ENCODE data around the gene PLXNA1.

PLXNA1 gene

DNA sequence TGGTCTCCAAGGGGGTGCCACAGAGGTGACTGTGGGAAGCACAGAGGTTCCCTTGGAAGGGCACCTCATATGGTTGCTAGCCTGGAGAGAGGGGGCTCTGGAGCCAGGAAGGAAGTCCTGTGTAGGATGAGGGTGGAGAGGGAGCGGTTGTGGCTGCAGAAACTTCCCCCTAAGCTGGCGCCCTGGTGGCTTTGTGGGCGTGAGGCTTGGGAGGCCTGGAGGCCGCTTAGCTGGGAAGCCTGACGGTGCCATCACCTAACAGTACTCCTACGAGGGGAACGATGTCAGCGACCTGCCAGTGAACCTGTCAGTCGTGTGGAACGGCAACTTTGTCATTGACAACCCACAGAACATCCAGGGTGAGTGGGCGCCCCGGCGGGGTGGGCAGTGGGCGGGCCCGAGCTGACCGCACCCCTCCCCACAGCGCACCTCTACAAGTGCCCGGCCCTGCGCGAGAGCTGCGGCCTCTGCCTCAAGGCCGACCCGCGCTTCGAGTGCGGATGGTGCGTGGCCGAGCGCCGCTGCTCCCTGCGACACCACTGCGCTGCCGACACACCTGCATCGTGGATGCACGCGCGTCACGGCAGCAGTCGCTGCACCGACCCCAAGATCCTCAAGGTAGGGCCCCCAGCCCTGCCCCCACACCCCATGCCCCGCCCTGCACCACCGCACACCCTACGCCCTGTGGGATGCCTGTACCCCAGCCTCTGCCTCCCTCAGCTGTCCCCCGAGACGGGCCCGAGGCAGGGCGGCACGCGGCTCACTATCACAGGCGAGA is 31.0 kb downstream of the PLXNA1 start:
- H3K4me2 ChIP-seq (ENCODE audit: low read length) = no peak overlapping the region
- no peak overlapping the region for H2AFZ ChIP-seq (ENCODE audit: low read depth, low read length)
- TF ChIP-seq EZH2phosphoT487 (IDR thresholded peaks at IDR 0.05; ENCODE audit: low read depth) = no peak
- TF ChIP-seq, protein P1, sequence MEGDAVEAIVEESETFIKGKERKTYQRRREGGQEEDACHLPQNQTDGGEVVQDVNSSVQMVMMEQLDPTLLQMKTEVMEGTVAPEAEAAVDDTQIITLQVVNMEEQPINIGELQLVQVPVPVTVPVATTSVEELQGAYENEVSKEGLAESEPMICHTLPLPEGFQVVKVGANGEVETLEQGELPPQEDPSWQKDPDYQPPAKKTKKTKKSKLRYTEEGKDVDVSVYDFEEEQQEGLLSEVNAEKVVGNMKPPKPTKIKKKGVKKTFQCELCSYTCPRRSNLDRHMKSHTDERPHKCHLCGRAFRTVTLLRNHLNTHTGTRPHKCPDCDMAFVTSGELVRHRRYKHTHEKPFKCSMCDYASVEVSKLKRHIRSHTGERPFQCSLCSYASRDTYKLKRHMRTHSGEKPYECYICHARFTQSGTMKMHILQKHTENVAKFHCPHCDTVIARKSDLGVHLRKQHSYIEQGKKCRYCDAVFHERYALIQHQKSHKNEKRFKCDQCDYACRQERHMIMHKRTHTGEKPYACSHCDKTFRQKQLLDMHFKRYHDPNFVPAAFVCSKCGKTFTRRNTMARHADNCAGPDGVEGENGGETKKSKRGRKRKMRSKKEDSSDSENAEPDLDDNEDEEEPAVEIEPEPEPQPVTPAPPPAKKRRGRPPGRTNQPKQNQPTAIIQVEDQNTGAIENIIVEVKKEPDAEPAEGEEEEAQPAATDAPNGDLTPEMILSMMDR (IDR thresholded peaks at IDR 0.05; ENCODE audit: low read depth, low read length) = no peak
- H3K9ac ChIP-seq (ENCODE audit: low read length) = no peak overlapping the region
- no peak overlapping the region for H3K4me3 ChIP-seq (ENCODE audit: low read length)
- no peaks in the 10 kb centered on the region for H3K79me2 ChIP-seq (ENCODE audit: low read length)
- peaks cover 19% of the 10 kb centered on the region for H3K4me1 ChIP-seq (ENCODE audit: low read length)
- H3K36me3 ChIP-seq (replicated peaks; ENCODE audit: low read depth, low read length) = no peaks in the 10 kb centered on the region
- no peaks in the 10 kb centered on the region for H4K20me1 ChIP-seq (ENCODE audit: insufficient read depth, low read length)
- no peaks in the 10 kb centered on the region for H3K9me3 ChIP-seq (ENCODE audit: insufficient read depth, low read length)
- no peaks in the 10 kb centered on the region for H3K27me3 ChIP-seq (ENCODE audit: low read depth, low read length)
- H3K27ac ChIP-seq (ENCODE audit: low read length) = no peak overlapping the region

DNA sequence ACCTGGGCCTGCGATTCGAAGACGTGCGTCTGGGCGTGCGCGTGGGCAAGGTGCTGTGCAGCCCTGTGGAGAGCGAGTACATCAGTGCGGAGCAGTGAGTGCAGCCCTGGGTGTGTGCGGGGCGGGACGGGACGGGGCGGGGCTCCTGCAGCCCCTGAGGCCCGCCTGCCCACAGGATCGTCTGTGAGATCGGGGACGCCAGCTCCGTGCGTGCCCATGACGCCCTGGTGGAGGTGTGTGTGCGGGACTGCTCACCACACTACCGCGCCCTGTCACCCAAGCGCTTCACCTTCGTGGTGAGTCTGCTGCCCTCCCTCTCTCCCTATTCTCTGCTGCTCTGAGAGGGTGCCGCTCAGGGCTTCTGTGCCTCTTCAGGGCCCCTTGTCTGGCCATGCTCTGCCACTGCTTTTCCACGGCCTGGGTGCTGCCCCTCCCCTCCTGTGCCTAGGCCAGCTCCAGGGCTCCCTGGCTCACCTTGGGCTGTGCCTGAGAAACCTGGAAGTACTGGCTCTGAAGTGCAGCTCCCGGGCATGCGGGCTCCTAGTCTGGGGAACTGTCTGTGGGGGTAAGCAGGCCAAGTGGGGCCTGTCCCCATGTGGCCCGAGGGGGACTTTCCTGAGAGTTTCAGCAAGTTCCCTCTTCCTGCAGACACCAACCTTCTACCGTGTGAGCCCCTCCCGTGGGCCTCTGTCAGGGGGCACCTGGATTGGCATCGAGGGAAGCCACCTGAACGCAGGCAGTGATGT is 31.8 kb downstream of the PLXNA1 start:
- TF ChIP-seq, protein P1 (IDR thresholded peaks at IDR 0.05; ENCODE audit: low read depth, low read length) = no peak
- no peak for TF ChIP-seq EZH2phosphoT487 (IDR thresholded peaks at IDR 0.05; ENCODE audit: low read depth)
- Histone ChIP-seq H3K79me2 (ENCODE audit: low read length) (no peaks in the 10 kb centered on the region), H3K4me2 (ENCODE audit: low read length) (peak overlapping the region; percentile 66), H3K4me3 (ENCODE audit: low read length) (peak overlapping the region; percentile 53), H4K20me1 (ENCODE audit: insufficient read depth, low read length) (no peaks in the 10 kb centered on the region), H2AFZ (ENCODE audit: low read depth, low read length) (no peak overlapping the region), H3K4me1 (ENCODE audit: low read length) (peaks cover 19% of the 10 kb centered on the region), H3K36me3 (replicated peaks; ENCODE audit: low read depth, low read length) (no peaks in the 10 kb centered on the region), H3K27ac (ENCODE audit: low read length) (peak overlapping the region; percentile 63), H3K9me3 (ENCODE audit: insufficient read depth, low read length) (no peaks in the 10 kb centered on the region), H3K27me3 (ENCODE audit: low read depth, low read length) (no peaks in the 10 kb centered on the region), H3K9ac (ENCODE audit: low read length) (peak overlapping the region; percentile 22; the same call in 1 of the 2 replicates)

DNA sequence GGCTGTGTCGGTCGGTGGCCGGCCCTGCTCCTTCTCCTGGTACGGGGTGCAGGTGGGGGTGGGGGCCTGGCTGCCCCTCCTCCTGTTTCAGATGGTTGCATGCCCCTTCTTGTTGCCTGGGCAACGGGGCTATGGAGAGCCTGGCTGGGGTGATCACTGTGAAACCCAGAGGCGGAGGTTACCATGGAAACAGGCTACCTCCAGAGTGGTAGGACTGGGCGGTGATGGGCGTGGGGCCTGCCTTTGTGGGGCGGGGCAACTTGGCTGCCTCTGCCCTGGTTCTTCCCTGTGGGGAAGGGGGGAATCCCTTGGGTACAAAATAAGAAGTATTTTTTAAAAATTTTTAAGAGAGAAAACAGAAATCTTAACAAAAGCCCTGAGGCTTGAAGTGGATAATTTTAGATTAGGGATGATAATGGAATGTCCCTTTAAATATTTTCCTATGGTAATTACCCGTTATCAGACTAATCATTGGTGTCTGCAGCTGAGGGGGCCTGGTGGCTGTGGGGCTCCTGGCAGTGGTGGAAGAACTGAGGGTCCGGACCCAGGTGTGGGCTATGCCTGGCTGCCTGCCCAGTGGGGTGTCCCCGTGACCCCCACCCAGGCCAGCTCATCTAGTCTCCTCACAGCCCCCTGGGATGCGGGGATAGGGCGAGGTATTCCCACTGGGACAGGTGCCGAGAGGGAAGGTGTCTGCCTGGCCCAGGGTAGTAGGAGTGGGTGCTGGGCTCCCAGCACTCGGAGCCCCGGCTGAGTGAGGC is 32.5 kb downstream of the PLXNA1 start:
- peak overlapping the region; percentile 53 for H3K4me3 ChIP-seq (ENCODE audit: low read length)
- peak overlapping the region; percentile 39; the same call in 1 of the 2 replicates for H3K9ac ChIP-seq (ENCODE audit: low read length)
- no peak overlapping the region for H2AFZ ChIP-seq (ENCODE audit: low read depth, low read length)
- TF ChIP-seq, protein P1 (IDR thresholded peaks at IDR 0.05; ENCODE audit: low read depth, low read length) = no peak
- TF ChIP-seq EZH2phosphoT487 (IDR thresholded peaks at IDR 0.05; ENCODE audit: low read depth) = no peak
- H3K4me2 ChIP-seq (ENCODE audit: low read length) = peak overlapping the region; percentile 66
- no peaks in the 10 kb centered on the region for H3K79me2 ChIP-seq (ENCODE audit: low read length)
- peaks cover 19% of the 10 kb centered on the region for H3K4me1 ChIP-seq (ENCODE audit: low read length)
- no peaks in the 10 kb centered on the region for H4K20me1 ChIP-seq (ENCODE audit: insufficient read depth, low read length)
- H3K36me3 ChIP-seq (replicated peaks; ENCODE audit: low read depth, low read length) = peaks cover 2% of the 10 kb centered on the region
- H3K27ac ChIP-seq (ENCODE audit: low read length) = peak overlapping the region; percentile 63
- no peaks in the 10 kb centered on the region for H3K27me3 ChIP-seq (ENCODE audit: low read depth, low read length)
- no peaks in the 10 kb centered on the region for H3K9me3 ChIP-seq (ENCODE audit: insufficient read depth, low read length)

DNA sequence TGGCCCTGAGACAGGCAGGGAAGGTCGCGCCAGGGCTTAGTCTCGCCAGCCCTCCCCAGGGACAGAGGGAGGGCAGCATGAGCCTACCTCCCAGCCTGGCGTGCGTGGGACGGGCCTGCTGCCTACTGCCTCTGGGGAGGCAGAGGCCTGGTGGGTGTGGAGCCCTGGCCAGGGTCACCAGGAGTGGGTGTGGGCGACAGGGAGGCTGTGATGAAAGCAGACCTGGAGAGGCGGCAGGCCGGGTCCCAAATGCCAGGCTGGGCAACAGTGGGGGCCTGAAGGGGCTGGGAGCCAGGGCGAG is 33.1 kb downstream of the PLXNA1 start:
- H3K4me2 ChIP-seq (ENCODE audit: low read length) = peak overlapping the region; percentile 66
- H3K9ac ChIP-seq (ENCODE audit: low read length) = peak overlapping the region; percentile 39; the same call in 1 of the 2 replicates
- no peak overlapping the region; the same call in 1 of the 2 replicates for H3K4me3 ChIP-seq (ENCODE audit: low read length)
- TF ChIP-seq, protein P1 (IDR thresholded peaks at IDR 0.05; ENCODE audit: low read depth, low read length) = no peak
- no peak for TF ChIP-seq EZH2phosphoT487 (IDR thresholded peaks at IDR 0.05; ENCODE audit: low read depth)
- H4K20me1 ChIP-seq (ENCODE audit: insufficient read depth, low read length) = no peaks in the 10 kb centered on the region
- no peaks in the 10 kb centered on the region for H3K79me2 ChIP-seq (ENCODE audit: low read length)
- no peaks in the 10 kb centered on the region for H3K27me3 ChIP-seq (ENCODE audit: low read depth, low read length)
- H3K4me1 ChIP-seq (ENCODE audit: low read length) = peaks cover 19% of the 10 kb centered on the region
- H3K36me3 ChIP-seq (replicated peaks; ENCODE audit: low read depth, low read length) = peaks cover 2% of the 10 kb centered on the region
- no peak overlapping the region for H2AFZ ChIP-seq (ENCODE audit: low read depth, low read length)
- H3K27ac ChIP-seq (ENCODE audit: low read length) = peak overlapping the region; percentile 44
- no peaks in the 10 kb centered on the region for H3K9me3 ChIP-seq (ENCODE audit: insufficient read depth, low read length)
